Lower lobe of right lung (tissue), 2 donors: ENCODE measurements around the gene ZNF14. TPM values are rescaled to one million over a fixed set of nuclear protein-coding genes. Genes with fewer than 3 reads are reported as not detected.
A peak's percentile ranks its signal among the peaks of the same experiment; 100 is the strongest.
"Not testable (repeated sequence)": the region's sequence is repeated elsewhere in the genome, so short reads cannot be mapped to it uniquely, and the experiment has no call there.

ENCODE experiments used
- ATAC-seq, 2 donors: fragments of 200-7000 bp; cut with Tn5 transposase; one replicate each; pipeline ENCODE4 v1.9.1; 2020 to 2022; ENCODE audit warnings: mild to moderate bottlenecking in 2 of 2, moderate library complexity in 2 of 2
- DNase-seq: peaks from one replicate; pipeline ENCODE4 v3.0.0-alpha.2; 2020
- H3K27ac ChIP-seq: fragments of 200-600 bp; one replicate; pipeline ENCODE4 v1.8.0; 2022
- H3K27me3 ChIP-seq: fragments of 200-600 bp; one replicate; pipeline ENCODE4 v1.8.0; 2022; ENCODE audit warnings: low read depth
- H3K36me3 ChIP-seq: fragments of 200-600 bp; one replicate; pipeline ENCODE4 v1.8.0; 2022; ENCODE audit warnings: mild to moderate bottlenecking
- H3K4me1 ChIP-seq: fragments of 200-600 bp; one replicate; pipeline ENCODE4 v1.8.0; 2022
- H3K4me3 ChIP-seq: fragments of 200-600 bp; one replicate; pipeline ENCODE4 v1.8.0; 2022; ENCODE audit warnings: mild to moderate bottlenecking
- H3K9me3 ChIP-seq: fragments of 200-600 bp; one replicate; pipeline ENCODE4 v1.8.0; 2022
- CTCF ChIP-seq: fragments of 200-600 bp; IDR thresholded peaks from one replicate; pipeline ENCODE4 v1.8.0; 2022; ENCODE audit warnings: antibody characterized with exemption, mild to moderate bottlenecking
- intact Hi-C: fragments of 100-400 bp; cut with DNase I; formaldehyde crosslinking; loops from one replicate; pipeline ENCODE4 v1.11.0; 2022
- total RNA-seq: library from RNA; stranded (reverse); fragmentation: NEBNext Ultra II Directional; extraction: Animal tissue kit (Norgen Biotek cat#: 25700); gene quantifications from one replicate; pipeline ENCODE4 v1.2.1, GENCODE V29; 2021
- donor health status: DM: no; HTN: yes; CAD: no; lungs with severe emphysema.

Gene ZNF14
- total RNA-seq, 1 donor from 2014 or later: 6.7 TPM

GRCh38 chr19:19677579-19677978, 55.3 kb downstream of the ZNF14 start:
- Histone ChIP-seq H3K27me3 (no peaks in the 10 kb centered on the region), H3K9me3 (peaks cover 36% of the 10 kb centered on the region), H3K4me1 (no peaks in the 10 kb centered on the region), H3K36me3 (peaks cover 74% of the 10 kb centered on the region), H3K4me3 (no peak overlapping the region), H3K27ac (no peak overlapping the region)
- no peak for DNase-seq
- no peak for ATAC-seq
- intact Hi-C loops: no loop called here
- no peak for TF ChIP-seq CTCF

- DNase-seq: no peak
- H3K9me3 ChIP-seq: peaks cover 14% of the 10 kb centered on the region
- no peak for ATAC-seq
- H3K27ac ChIP-seq: no peak overlapping the region
- intact Hi-C loops: no loop called here
- H3K4me1 ChIP-seq: peaks cover 10% of the 10 kb centered on the region
- no peak for TF ChIP-seq CTCF
- H3K4me3 ChIP-seq: no peak overlapping the region
- H3K27me3 ChIP-seq: no peaks in the 10 kb centered on the region
- peaks cover 61% of the 10 kb centered on the region for H3K36me3 ChIP-seq
These were observed 58.6 kb downstream of the ZNF14 start for GRCh38 chr19:19674315-19674714.

- intact Hi-C loops: no loop called here
- DNase-seq: no peak
These were observed 60.1 kb downstream of the ZNF14 start for GRCh38 chr19:19672816-19673215.

GRCh38 chr19:19670070-19670551, 62.8 kb downstream of the ZNF14 start:
- no peak for TF ChIP-seq CTCF
- no peak for ATAC-seq
- DNase-seq: no peak
- H3K9me3 ChIP-seq: no peaks in the 10 kb centered on the region
- peak overlapping the region; percentile 94 for H3K4me3 ChIP-seq
- intact Hi-C loops: no loop called here
- no peaks in the 10 kb centered on the region for H3K27me3 ChIP-seq
- H3K36me3 ChIP-seq: peaks cover 21% of the 10 kb centered on the region
- H3K27ac ChIP-seq: no peak overlapping the region
- peaks cover 19% of the 10 kb centered on the region for H3K4me1 ChIP-seq

More at GRCh38 chr19:19672816-19673215, 60.1 kb downstream of the ZNF14 start:
- ATAC-seq: no peak
- Histone ChIP-seq H3K4me3 (no peak overlapping the region), H3K36me3 (peaks cover 46% of the 10 kb centered on the region), H3K9me3 (no peaks in the 10 kb centered on the region), H3K27me3 (no peaks in the 10 kb centered on the region), H3K4me1 (peaks cover 15% of the 10 kb centered on the region), H3K27ac (no peak overlapping the region)
- no peak for TF ChIP-seq CTCF

GRCh38 chr19:19668230-19669012, 64.5 kb downstream of the ZNF14 start, which contains the start of gene ZNF101:
ZNF101 (plus strand) TSS chr19:19668839; CDS start chr19:19668964, 125 bp downstream.
- ATAC-seq (peak; percentile 91), DNase-seq (peak; percentile 96)
- Histone ChIP-seq H3K36me3 (peaks cover 11% of the 10 kb centered on the region), H3K27ac (peak within 1 kb of the TSS; percentile 93), H3K9me3 (no peaks in the 10 kb centered on the region), H3K27me3 (no peaks in the 10 kb centered on the region), H3K4me1 (peaks cover 19% of the 10 kb centered on the region), H3K4me3 (peak within 1 kb of the TSS; percentile 94)
- intact Hi-C loops: no loop called here
- no peak for TF ChIP-seq CTCF

GRCh38 chr19:19665420-19665948, 67.4 kb downstream of the ZNF14 start:
- H3K4me3 ChIP-seq, H3K9me3 ChIP-seq, ATAC-seq, intact Hi-C loops, H3K27me3 ChIP-seq, H3K36me3 ChIP-seq, H3K27ac ChIP-seq, DNase-seq: not testable (repeated sequence)
- H3K4me1 ChIP-seq: peaks cover 43% of the 10 kb centered on the region
